OCI-LY7 (cell line): ENCODE measurements around the gene DDX52. TPM values are rescaled to one million over a fixed set of nuclear protein-coding genes. Genes with fewer than 3 reads are reported as not detected.

Source experiments
- BruUV-seq: library from RNA; stranded (reverse); fragments of 400-500 nt; replicated peaks from 2 replicates; lab custom pipeline; 2021; lab: Mats Ljungman, UMichigan
- CTCF ChIA-PET: fragments of 300-600 bp; sonication (Branson Sonifier 250); formaldehyde crosslinking; loops from one replicate; lab custom pipeline; 2022; ENCODE audit warnings: antibody characterized with exemption; ENCODE audit not compliant: unreplicated experiment; lab: Charles Lee
- POLR2A ChIA-PET: fragments of 300-600 bp; sonication (Branson Sonifier 250); formaldehyde crosslinking; loops from one replicate; lab custom pipeline; 2022; ENCODE audit warnings: antibody characterized with exemption; lab: Charles Lee
- DNase-seq: peaks from one replicate; pipeline ENCODE4 v3.0.0-alpha.2; 2015; ENCODE audit warnings: low spot score
- H2AFZ ChIP-seq: fragments of 200-600 bp; sonication (generic), shearing (Covaris generic); 2 replicates; pipeline ENCODE4 v1.6.1; 2014; ENCODE audit warnings: mild to moderate bottlenecking, antibody characterized with exemption, low read length, moderate library complexity
- H3K27ac ChIP-seq: fragments of 200-600 bp; sonication (generic); 2 replicates; pipeline ENCODE4 v1.5.1; 2014; ENCODE audit warnings: mixed run types, low read depth, mild to moderate bottlenecking, moderate library complexity, low read length, inconsistent platforms; ENCODE audit not compliant: poor library complexity, severe bottlenecking
- H3K36me3 ChIP-seq: fragments of 200-600 bp; sonication (generic); 2 replicates; pipeline ENCODE4 v1.6.1; 2014; ENCODE audit warnings: mild to moderate bottlenecking, antibody characterized with exemption, low read length, moderate library complexity, mixed read lengths; ENCODE audit not compliant: insufficient read depth
- H3K4me1 ChIP-seq: fragments of 200-600 bp; sonication (generic); 2 replicates; pipeline ENCODE4 v1.5.1; 2014; ENCODE audit warnings: mild to moderate bottlenecking, low read length; ENCODE audit not compliant: insufficient read depth, poor library complexity, severe bottlenecking
- H3K4me2 ChIP-seq: fragments of 200-600 bp; sonication (generic); 2 replicates; pipeline ENCODE4 v1.6.1; 2014; ENCODE audit warnings: mild to moderate bottlenecking, low read length
- H3K4me3 ChIP-seq: fragments of 200-600 bp; sonication (generic); 2 replicates; pipeline ENCODE4 v1.5.1; 2014; ENCODE audit warnings: mild to moderate bottlenecking, low read depth, low read length; ENCODE audit not compliant: poor library complexity, severe bottlenecking
- H3K79me2 ChIP-seq: fragments of 200-600 bp; sonication (generic); 2 replicates; pipeline ENCODE4 v1.6.1; 2016; ENCODE audit warnings: low read depth, mild to moderate bottlenecking, low read length, moderate library complexity, mixed read lengths; ENCODE audit not compliant: insufficient read depth
- H3K9me2 ChIP-seq: fragments of 200-600 bp; sonication (generic); 2 replicates; pipeline ENCODE4 v1.6.1; 2016; ENCODE audit warnings: mild to moderate bottlenecking, low read length, mixed read lengths; ENCODE audit not compliant: insufficient read depth
- H3K9me3 ChIP-seq: fragments of 200-600 bp; sonication (generic); 2 replicates; pipeline ENCODE4 v1.6.1; 2014; ENCODE audit warnings: mild to moderate bottlenecking, mixed run types, low read length, mixed read lengths
- H4K20me1 ChIP-seq: fragments of 200-600 bp; sonication (generic); 2 replicates; pipeline ENCODE4 v1.6.1; 2014; ENCODE audit warnings: mild to moderate bottlenecking, antibody characterized with exemption, low read length, moderate library complexity, mixed read lengths; ENCODE audit not compliant: insufficient read depth
- CTCF ChIP-seq: fragments of 200-600 bp; sonication (generic); conservative IDR thresholded peaks from 2 replicates; pipeline ENCODE4 v1.5.1; 2014; ENCODE audit warnings: mild to moderate bottlenecking, antibody characterized with exemption, low read length, moderate library complexity, mixed read lengths
- EZH2phosphoT487 ChIP-seq: fragments of 200-600 bp; sonication (generic); IDR thresholded peaks from 2 replicates; pipeline ENCODE4 v1.6.1; 2018; ENCODE audit warnings: low read depth, borderline replicate concordance, mild to moderate bottlenecking, mixed run types, antibody characterized with exemption, low read length, moderate library complexity, mixed read lengths
- intact Hi-C: fragments of 100-400 bp; cut with micrococcal nuclease; formaldehyde crosslinking; loops from one replicate; pipeline ENCODE4 v1.10.0; 2022; ENCODE audit not compliant: unreplicated experiment
- total RNA-seq, 2 experiments: library from RNA; depleted of rRNA in 1 of 2; stranded (reverse); fragments of >200 nt in 1 of 2; shearing (Covaris generic) in 1 of 2; gene quantifications; 2 replicates each; pipeline ENCODE4 v1.2.3, GENCODE V29; 2014 to 2022

DDX52 gene
- total RNA-seq, 2 experiments from 2014 or later, result 18.1 to 35.2 TPM

- no peaks in the 10 kb centered on the region; the same call in 1 of the 2 replicates for H3K9me3 ChIP-seq
- CTCF ChIA-PET, result no interaction called here
- H3K4me3 ChIP-seq, result no peak overlapping the region
- H3K9me2 ChIP-seq, result no peaks in the 10 kb centered on the region
- H3K36me3 ChIP-seq, result peaks cover 100% of the 10 kb centered on the region
- TF ChIP-seq EZH2phosphoT487 (no peak), CTCF (no peak)
- no peaks in the 10 kb centered on the region for H4K20me1 ChIP-seq
- H3K79me2 ChIP-seq, result no peaks in the 10 kb centered on the region
- no peak overlapping the region for H2AFZ ChIP-seq
- intact Hi-C loops, result loop anchor here (2.0 kb wide), 1 partner anchor 16 kb away; no protein-coding TSS in a partner anchor
- DNase-seq, result no peak
- H3K4me1 ChIP-seq, result no peaks in the 10 kb centered on the region
- no peak overlapping the region for H3K4me2 ChIP-seq
- BruUV-seq, result no TSS peak
- POLR2A ChIA-PET, result interaction anchor here (0.7 kb wide), 1 partner anchor 14 kb away, joined by 3 read pairs; no protein-coding TSS in a partner anchor
- no peak overlapping the region for H3K27ac ChIP-seq
These were observed 68.8 kb downstream of the DDX52 start for GRCh38 chr17:37574427-37574826.

GRCh38 chr17:37571674-37572073 lies 71.6 kb downstream of the DDX52 start:
- DNase-seq, result no peak
- Histone ChIP-seq H3K4me1 (no peaks in the 10 kb centered on the region), H3K79me2 (no peaks in the 10 kb centered on the region), H3K4me2 (no peak overlapping the region), H3K9me2 (no peaks in the 10 kb centered on the region), H3K27ac (no peak overlapping the region), H4K20me1 (no peaks in the 10 kb centered on the region), H2AFZ (no peak overlapping the region), H3K4me3 (no peak overlapping the region), H3K9me3 (no peaks in the 10 kb centered on the region; the same call in 1 of the 2 replicates), H3K36me3 (peaks cover 100% of the 10 kb centered on the region)
- intact Hi-C loops, result no loop called here
- ChIA-PET CTCF (no interaction called here), POLR2A (interaction anchor here (1.4 kb wide), 1 partner anchor 16 kb away, joined by 3 read pairs; no protein-coding TSS in a partner anchor)
- TF ChIP-seq EZH2phosphoT487, result no peak
- TF ChIP-seq CTCF, result no peak
- no TSS peak for BruUV-seq

GRCh38 chr17:37570527-37571093 lies 72.6 kb downstream of the DDX52 start:
- CTCF ChIA-PET, result no interaction called here
- intact Hi-C loops, result no loop called here
- H4K20me1 ChIP-seq, result no peaks in the 10 kb centered on the region
- H3K9me3 ChIP-seq, result no peaks in the 10 kb centered on the region; the same call in 1 of the 2 replicates
- no peaks in the 10 kb centered on the region for H3K79me2 ChIP-seq
- TF ChIP-seq EZH2phosphoT487 (no peak), CTCF (peak; percentile 79)
- H3K27ac ChIP-seq, result no peak overlapping the region
- POLR2A ChIA-PET, result interaction anchor here (0.6 to 1.0 kb wide), 4 partner anchors 34 to 204 kb away, joined by 3 to 7 read pairs (median 5); no protein-coding TSS in a partner anchor
- no TSS peak for BruUV-seq
- H3K9me2 ChIP-seq, result no peaks in the 10 kb centered on the region
- H3K4me2 ChIP-seq, result no peak overlapping the region
- no peak overlapping the region for H2AFZ ChIP-seq
- DNase-seq, result peak; percentile 57
- no peak overlapping the region for H3K4me3 ChIP-seq
- no peaks in the 10 kb centered on the region for H3K4me1 ChIP-seq
- peaks cover 92% of the 10 kb centered on the region for H3K36me3 ChIP-seq
